Right cardiac atrium (tissue), 5 donors: ENCODE measurements around the gene THPO. TPM values are rescaled to one million over a fixed set of nuclear protein-coding genes. Genes with fewer than 3 reads are reported as not detected.

ENCODE experiments used
- ATAC-seq, 2 donors: fragments of 200-7000 bp; cut with Tn5 transposase; one replicate each; pipeline versions ENCODE4 v1.8.0 to v1.9.1; 2020; ENCODE audit warnings: moderate library complexity in 2 of 2, mild to moderate bottlenecking in 1 of 2
- DNase-seq, 3 donors: peaks; one replicate each; pipeline ENCODE4 v3.0.0-alpha.2; 2020
- H3K27ac ChIP-seq: one replicate; pipeline ENCODE4 v1.5.1; 2013; ENCODE audit warnings: mild to moderate bottlenecking, low read length, control low read depth, moderate library complexity
- H3K27me3 ChIP-seq: one replicate; pipeline ENCODE4 v1.6.1; 2013; ENCODE audit not compliant: control insufficient read depth, insufficient read depth
- H3K4me1 ChIP-seq: one replicate; pipeline ENCODE4 v1.6.1; 2013; ENCODE audit warnings: low read length; ENCODE audit not compliant: control insufficient read depth, insufficient read depth
- H3K4me3 ChIP-seq: one replicate; pipeline ENCODE4 v1.5.1; 2013; ENCODE audit warnings: low read length, control low read depth
- H3K9me3 ChIP-seq: one replicate; pipeline ENCODE4 v1.6.1; 2013; ENCODE audit warnings: low read length; ENCODE audit not compliant: control insufficient read depth
- WGBS: extraction: QIAGEN DNeasy Blood & Tissue Kit; methylation state at CpG from one replicate; pipeline ENCODE4 v1.1.7; 2013; 5-methylcytosine and 5-hydroxymethylcytosine counted together
- intact Hi-C, 4 donors: fragments of 100-400 bp; cut with DNase I; formaldehyde crosslinking; loops; one replicate each; pipeline versions ENCODE4 v1.11.0 to v1.14.0; 2022 to 2023
- polyA plus RNA-seq: library from polyadenylated mRNA; stranded (reverse); fragments of 200-250 nt; gene quantifications from one replicate; pipeline ENCODE4 v1.2.3, GENCODE V29; 2013
- total RNA-seq, 4 donors: library from RNA; stranded (reverse); fragmentation: NEBNext Ultra II Directional; extraction: Animal tissue kit (Norgen Biotek cat#: 25700); gene quantifications; one replicate each; pipeline ENCODE4 v1.2.1, GENCODE V29; 2021
- donor health status: healthy with polysubstance abuse.
- donor health status: DM: no; HTN: yes; CAD: no.
- donor health status: DM: no; HTN: no; CAD: no.
- donor health status: DM: no; HTN: yes; CAD: no; lungs with severe emphysema.
- donor health status: DM: yes; HTN: yes; CAD: no.

The THPO gene
- total and polyA plus RNA-seq, 5 donors, result 0.23 to 0.47 (median 0.31) TPM

DNA sequence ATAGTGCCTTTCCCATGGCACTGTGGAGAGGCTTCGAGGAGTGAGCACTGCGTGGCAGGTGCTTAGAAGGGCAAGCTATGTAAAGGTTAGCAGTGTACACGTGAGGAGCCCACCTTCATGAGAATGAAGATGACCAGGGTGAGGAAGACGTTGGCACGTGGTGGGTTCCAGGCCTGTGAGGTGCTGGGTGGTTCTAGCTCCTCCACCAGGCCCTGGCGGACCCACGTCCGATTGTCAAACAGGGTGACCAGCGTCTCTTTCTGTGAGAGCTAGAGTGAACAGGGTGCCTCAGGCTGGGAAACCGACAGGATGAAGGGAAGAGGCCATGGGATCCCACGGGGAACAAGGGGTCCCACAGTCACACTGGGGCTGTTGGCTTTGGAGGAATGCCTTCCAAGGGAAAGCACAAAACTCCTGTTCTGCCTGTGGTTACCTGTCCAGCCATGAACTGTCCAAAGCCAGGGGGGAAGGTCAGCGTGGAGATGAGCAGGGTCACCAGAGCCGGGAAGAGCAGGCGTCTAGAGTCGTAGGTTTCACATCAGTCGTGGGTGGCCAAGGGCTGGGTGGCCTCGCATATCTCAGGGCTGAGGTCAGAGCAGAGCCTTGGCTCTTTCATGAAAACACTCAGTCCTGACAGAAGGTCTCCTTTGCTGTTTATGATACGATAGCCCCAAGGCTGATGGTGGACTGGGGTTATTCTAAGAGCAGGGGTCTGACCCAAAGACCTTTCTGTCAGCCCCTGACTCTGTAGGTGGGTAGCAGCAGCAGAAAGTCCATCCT lies 22.6 kb downstream of the THPO start:
- Histone ChIP-seq H3K9me3 (no peaks in the 10 kb centered on the region), H3K4me3 (no peak overlapping the region), H3K4me1 (peaks cover 4% of the 10 kb centered on the region), H3K27me3 (no peaks in the 10 kb centered on the region), H3K27ac (no peak overlapping the region)
- ATAC-seq, result no peak
- 77% methylated on average over 18 of the region's 18 CpGs for WGBS
- intact Hi-C loops, result no loop called here
- peak in 1 of 3 donors; percentile 53 for DNase-seq

DNA sequence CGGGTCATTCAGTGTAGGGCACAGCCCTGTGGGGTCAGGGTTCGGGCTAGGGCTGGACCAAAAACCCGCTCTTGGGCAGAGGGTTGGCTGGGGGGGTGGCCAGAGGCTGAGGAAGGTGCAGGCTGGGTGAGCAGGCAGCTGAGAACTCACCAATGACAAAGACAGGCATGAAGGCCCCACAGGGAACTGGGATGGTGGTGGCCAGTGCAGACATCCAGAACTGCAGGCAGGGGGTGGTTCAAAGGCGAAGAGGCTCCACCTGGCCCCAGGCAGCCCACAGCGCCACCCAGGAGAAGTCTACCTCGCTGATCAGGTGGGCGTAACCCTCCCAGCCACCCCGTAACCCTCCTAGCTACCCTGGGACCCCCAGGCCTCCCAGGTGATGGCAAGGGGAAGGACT lies 23.3 kb downstream of the THPO start:
- H3K4me1 ChIP-seq, result no peaks in the 10 kb centered on the region
- no peaks in the 10 kb centered on the region for H3K27me3 ChIP-seq
- no peak overlapping the region for H3K4me3 ChIP-seq
- H3K27ac ChIP-seq, result no peak overlapping the region
- no peak for ATAC-seq
- peak in 1 of 3 donors; percentile 40 for DNase-seq
- no peaks in the 10 kb centered on the region for H3K9me3 ChIP-seq
- WGBS, result 82% methylated on average over 8 of the region's 8 CpGs
- intact Hi-C loops, result no loop called here

- DNase-seq (peak; percentile 59 to 85 (median 85)), ATAC-seq (peak; percentile 18 to 40)
- Histone ChIP-seq H3K4me1 (no peaks in the 10 kb centered on the region), H3K27me3 (no peaks in the 10 kb centered on the region), H3K4me3 (no peak overlapping the region), H3K27ac (no peak overlapping the region), H3K9me3 (no peaks in the 10 kb centered on the region)
- intact Hi-C loops, result no loop called here
- WGBS, result 51% methylated on average over 18 of the region's 18 CpGs
Observed at GRCh38 chr3:184354121-184354728, 23.8 kb downstream of the THPO start.

- Histone ChIP-seq H3K27ac (no peak overlapping the region), H3K4me1 (no peaks in the 10 kb centered on the region), H3K27me3 (no peaks in the 10 kb centered on the region), H3K4me3 (no peak overlapping the region), H3K9me3 (no peaks in the 10 kb centered on the region)
- peak in 1 of 2 donors; percentile 3 for ATAC-seq
- peak in 1 of 3 donors; percentile 45 for DNase-seq
- 93% methylated on average over 11 of the region's 11 CpGs for WGBS
- intact Hi-C loops, result no loop called here
Observed at GRCh38 chr3:184353546-184353941, 24.5 kb downstream of the THPO start.

- intact Hi-C loops, result no loop called here
- H3K27me3 ChIP-seq, result no peaks in the 10 kb centered on the region
Observed at GRCh38 chr3:184352897-184353545, 25.0 kb downstream of the THPO start.

GRCh38 chr3:184352149-184352785 lies 25.7 kb downstream of the THPO start:
- 83% methylated on average over 15 of the region's 15 CpGs for WGBS
- DNase-seq, result no peak
- Histone ChIP-seq H3K9me3 (no peaks in the 10 kb centered on the region), H3K27me3 (no peaks in the 10 kb centered on the region), H3K4me1 (no peaks in the 10 kb centered on the region), H3K4me3 (no peak overlapping the region), H3K27ac (no peak overlapping the region)
- no peak for ATAC-seq
- intact Hi-C loops, result no loop called here

More at GRCh38 chr3:184352897-184353545, 25.0 kb downstream of the THPO start:
- Histone ChIP-seq H3K9me3 (no peaks in the 10 kb centered on the region), H3K27ac (no peak overlapping the region), H3K4me1 (no peaks in the 10 kb centered on the region), H3K4me3 (no peak overlapping the region)
- ATAC-seq (no peak), DNase-seq (no peak)
- 88% methylated on average over 11 of the region's 11 CpGs for WGBS

- WGBS, result 46% methylated on average over 9 of the region's 9 CpGs
- Histone ChIP-seq H3K4me3 (no peak overlapping the region), H3K27ac (no peak overlapping the region), H3K9me3 (no peaks in the 10 kb centered on the region), H3K27me3 (no peaks in the 10 kb centered on the region), H3K4me1 (no peaks in the 10 kb centered on the region)
- intact Hi-C loops, result no loop called here
- peak in 1 of 3 donors; percentile 53 for DNase-seq
- ATAC-seq, result no peak
Observed at GRCh38 chr3:184351511-184352148, 26.4 kb downstream of the THPO start.

DNA sequence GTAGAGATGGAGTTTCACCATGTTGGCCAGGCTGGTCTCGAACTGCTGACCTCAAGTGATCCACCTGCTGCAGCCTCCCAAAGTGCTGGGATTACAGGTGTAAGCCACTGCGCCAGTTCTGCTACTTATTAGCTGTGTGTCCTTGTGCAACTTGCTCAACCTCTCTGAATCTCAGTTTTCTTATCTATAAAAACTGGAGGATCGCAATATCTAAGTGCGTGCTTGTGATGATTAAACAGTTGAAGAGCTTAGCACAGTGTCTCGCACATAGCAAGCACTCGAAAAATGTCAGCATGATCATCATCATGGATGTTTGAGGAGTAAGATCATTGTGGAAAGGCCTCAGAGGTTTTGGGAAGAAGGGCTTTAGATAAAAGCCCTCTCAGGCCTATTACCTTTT lies 27.4 kb downstream of the THPO start:
- 91% methylated on average over 6 of the region's 6 CpGs for WGBS
- ATAC-seq, result no peak
- Histone ChIP-seq H3K4me1 (no peaks in the 10 kb centered on the region), H3K4me3 (no peak overlapping the region), H3K9me3 (no peaks in the 10 kb centered on the region), H3K27ac (no peak overlapping the region), H3K27me3 (no peaks in the 10 kb centered on the region)
- no peak for DNase-seq
- intact Hi-C loops, result no loop called here

- no peaks in the 10 kb centered on the region for H3K4me1 ChIP-seq
- ATAC-seq (no peak), DNase-seq (peak in 1 of 3 donors; percentile 73)
- H3K27ac ChIP-seq, result no peak overlapping the region
- H3K9me3 ChIP-seq, result no peaks in the 10 kb centered on the region
- no peaks in the 10 kb centered on the region for H3K27me3 ChIP-seq
- H3K4me3 ChIP-seq, result no peak overlapping the region
- WGBS, result 81% methylated on average over 10 of the region's 10 CpGs
- intact Hi-C loops, result no loop called here
Observed at GRCh38 chr3:184349563-184350470, 28.2 kb downstream of the THPO start.

DNA sequence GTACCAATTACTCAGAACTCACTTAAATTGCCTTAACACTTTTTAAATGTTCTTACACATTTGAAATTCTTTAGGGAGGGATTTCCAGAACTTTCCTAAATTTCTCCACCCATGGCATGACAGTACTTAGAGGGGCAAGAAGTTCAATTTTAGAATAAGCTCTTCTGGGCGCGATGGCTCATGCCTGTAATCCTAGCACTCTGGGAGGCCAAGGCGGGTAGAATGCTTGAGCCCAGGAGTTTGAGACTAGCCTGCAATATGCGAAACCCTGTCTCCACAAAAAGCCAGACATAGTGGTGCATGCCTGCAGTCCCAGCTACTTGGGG lies 30.0 kb downstream of the THPO start:
- DNase-seq (peak in 1 of 3 donors; percentile 21), ATAC-seq (no peak)
- no peak overlapping the region for H3K27ac ChIP-seq
- WGBS, result 91% methylated on average over 4 of the region's 4 CpGs
- H3K4me1 ChIP-seq, result no peaks in the 10 kb centered on the region
- intact Hi-C loops, result no loop called here
- H3K9me3 ChIP-seq, result no peaks in the 10 kb centered on the region
- no peak overlapping the region for H3K4me3 ChIP-seq
- no peaks in the 10 kb centered on the region for H3K27me3 ChIP-seq
